GM23248 (cell line): ENCODE measurements around the gene PLA2G2E.

Source experiments
- EZH2 ChIP-seq: fragments of 200-600 bp; sonication (generic); IDR thresholded peaks from 2 replicates; pipeline ENCODE4 v1.6.1; 2018; ENCODE audit warnings: antibody characterized with exemption, mild to moderate bottlenecking; ENCODE audit not compliant: insufficient read depth, poor library complexity, severe bottlenecking
- EZH2phosphoT487 ChIP-seq: fragments of 200-600 bp; sonication (generic); IDR thresholded peaks from 2 replicates; pipeline ENCODE4 v1.6.1; 2018; ENCODE audit warnings: antibody characterized with exemption, moderate library complexity, mild to moderate bottlenecking, low read depth; ENCODE audit not compliant: insufficient read depth

GRCh38 chr1:19909971-19910370 lies 13.4 kb downstream of the PLA2G2E start:
- TF ChIP-seq EZH2phosphoT487 (no peak), EZH2 (no peak)
